H1 (cell line): Measurements from ENCODE around the gene RPL7L1. TPM values are rescaled to one million over a fixed set of nuclear protein-coding genes. Genes with fewer than 3 reads are reported as not detected.

Experiments used
- CTCF ChIA-PET: fragments of 300-600 bp; sonication (Branson Sonifier 250); formaldehyde crosslinking; loops from one replicate; lab custom pipeline; 2021; ENCODE audit not compliant: partially characterized antibody; lab: Charles Lee
- POLR2A ChIA-PET: fragments of 300-600 bp; sonication (Branson Sonifier 250); formaldehyde crosslinking; loops from one replicate; lab custom pipeline; 2021; ENCODE audit warnings: inconsistent platforms; ENCODE audit not compliant: partially characterized antibody; lab: Charles Lee
- DNase-seq, 2 experiments: peaks; one replicate each; pipeline versions ENCODE4 v3.0.0 to v3.0.0-alpha.2; 2010 to 2022; ENCODE audit warnings: low spot score in 2 of 2, low read depth in 1 of 2, mixed read lengths in 1 of 2
- FAIRE-seq: peaks from 2 replicates; lab custom pipeline; 2011; peaks lifted over from hg19 to GRCh38; lab: Jason Lieb, UNC
- H2AFZ ChIP-seq: 2 replicates; pipeline ENCODE4 v1.8.1; 2012; ENCODE audit warnings: low read length, inconsistent platforms
- H2AK5ac ChIP-seq: 2 replicates; pipeline ENCODE4 v1.6.1; 2013; ENCODE audit warnings: low read depth, low read length
- H2BK120ac ChIP-seq: replicated peaks from 2 replicates; pipeline ENCODE3; 2013; ENCODE audit warnings: low read depth, low read length, inconsistent platforms
- H2BK12ac ChIP-seq: 2 replicates; pipeline ENCODE4 v1.6.1; 2013; ENCODE audit warnings: low read depth, low read length
- H2BK15ac ChIP-seq: 2 replicates; pipeline ENCODE4 v1.6.1; 2013; ENCODE audit warnings: low read length
- H2BK20ac ChIP-seq: 2 replicates; pipeline ENCODE4 v1.6.1; 2013; ENCODE audit warnings: low read length
- H2BK5ac ChIP-seq: 2 replicates; pipeline ENCODE4 v1.6.1; 2013; ENCODE audit warnings: low read depth, low read length
- H3K14ac ChIP-seq: 2 replicates; pipeline ENCODE4 v1.6.1; 2013; ENCODE audit warnings: inconsistent platforms; ENCODE audit not compliant: insufficient read length
- H3K18ac ChIP-seq: 2 replicates; pipeline ENCODE4 v1.6.1; 2013; ENCODE audit warnings: low read length; ENCODE audit errors: extremely low read depth
- H3K23ac ChIP-seq: 2 replicates; pipeline ENCODE4 v1.6.1; 2013; ENCODE audit warnings: inconsistent platforms; ENCODE audit not compliant: insufficient read length
- H3K23me2 ChIP-seq: 2 replicates; pipeline ENCODE4 v1.6.1; 2013; ENCODE audit warnings: low read depth, low read length
- H3K27ac ChIP-seq: 2 replicates; pipeline ENCODE4 v1.6.1; 2011; ENCODE audit warnings: low read depth, low read length, inconsistent platforms
- H3K27me3 ChIP-seq, 4 experiments: replicated peaks in 1 of 4; 1 replicate in 1 of 4; 2 replicates in 3 of 4; pipeline versions ENCODE4 v1.6.1 to v1.8.1; 2011 to 2013; ENCODE audit warnings: low read length in 3 of 4, mild to moderate bottlenecking in 3 of 4, inconsistent platforms in 2 of 4, mixed read lengths in 2 of 4, moderate library complexity in 1 of 4; ENCODE audit not compliant: control insufficient read depth in 3 of 4, insufficient read depth in 3 of 4; ENCODE audit errors: extremely low read depth in 1 of 4
- H3K36me3 ChIP-seq, 4 experiments: 2 replicates each; pipeline versions ENCODE4 v1.6.1 to v1.8.1; 2011 to 2013; ENCODE audit warnings: mild to moderate bottlenecking in 4 of 4, low read length in 3 of 4, moderate library complexity in 2 of 4, control low read depth in 1 of 4, inconsistent platforms in 1 of 4; ENCODE audit not compliant: insufficient read depth in 4 of 4, control insufficient read depth in 2 of 4
- H3K4ac ChIP-seq: replicated peaks from 2 replicates; pipeline ENCODE3; 2013; ENCODE audit warnings: low read length, low read depth, mixed read lengths, inconsistent platforms; ENCODE audit not compliant: insufficient read length
- H3K4me1 ChIP-seq, 4 experiments: replicated peaks in 1 of 4; 1 replicate in 1 of 4; 2 replicates in 3 of 4; pipeline versions ENCODE4 v1.6.1 to v1.8.1; 2011 to 2013; ENCODE audit warnings: low read length in 3 of 4, inconsistent platforms in 2 of 4, mixed read lengths in 1 of 4; ENCODE audit not compliant: insufficient read depth in 4 of 4, control insufficient read depth in 3 of 4
- H3K4me2 ChIP-seq, 2 experiments: 2 replicates each; pipeline versions ENCODE4 v1.6.1 to v1.8.1; 2011 to 2013; ENCODE audit warnings: low read depth in 2 of 2, low read length in 2 of 2, control low read depth in 1 of 2, inconsistent platforms in 1 of 2, mild to moderate bottlenecking in 1 of 2; ENCODE audit not compliant: insufficient read depth in 1 of 2
- H3K4me3 ChIP-seq, 4 experiments: fragments of 200-600, 300-600 bp in 1 of 4; sonication (generic), shearing (Covaris generic), sonication (Bioruptor Twin) in 1 of 4; 2 replicates each; pipeline versions ENCODE4 v1.5.1 to v1.8.1; 2011 to 2016; ENCODE audit warnings: low read length in 4 of 4, low read depth in 3 of 4, control low read depth in 2 of 4, inconsistent platforms in 2 of 4, mild to moderate bottlenecking in 2 of 4, mixed read lengths in 1 of 4, moderate library complexity in 1 of 4; ENCODE audit not compliant: insufficient read depth in 2 of 4; ENCODE audit errors: extremely low read depth in 1 of 4
- H3K56ac ChIP-seq: replicated peaks from 2 replicates; pipeline ENCODE3; 2013; ENCODE audit warnings: low read depth, mild to moderate bottlenecking, mixed read lengths, low read length, inconsistent platforms; ENCODE audit not compliant: insufficient read length
- H3K79me1 ChIP-seq: 2 replicates; pipeline ENCODE4 v1.6.1; 2013; ENCODE audit warnings: low read depth, low read length, control low read depth
- H3K79me2 ChIP-seq, 2 experiments: 2 replicates each; pipeline versions ENCODE4 v1.6.1 to v1.8.1; 2012 to 2013; ENCODE audit warnings: low read length in 2 of 2, mild to moderate bottlenecking in 2 of 2, inconsistent platforms in 1 of 2; ENCODE audit not compliant: insufficient read depth in 2 of 2, control insufficient read depth in 1 of 2
- H3K9ac ChIP-seq, 4 experiments: replicated peaks in 1 of 4; 1 replicate in 1 of 4; 2 replicates in 3 of 4; pipeline versions ENCODE4 v1.6.1 to v1.8.1; 2011 to 2013; ENCODE audit warnings: low read depth in 3 of 4, low read length in 3 of 4, control low read depth in 2 of 4, mild to moderate bottlenecking in 2 of 4, moderate library complexity in 2 of 4, inconsistent platforms in 1 of 4; ENCODE audit errors: extremely low read depth in 1 of 4
- H3K9me3 ChIP-seq, 2 experiments: 2 replicates each; pipeline versions ENCODE4 v1.6.1 to v1.8.1; 2012 to 2013; ENCODE audit warnings: mild to moderate bottlenecking in 2 of 2, moderate library complexity in 2 of 2, control low read depth in 1 of 2, inconsistent platforms in 1 of 2, low read depth in 1 of 2, low read length in 1 of 2, mixed read lengths in 1 of 2; ENCODE audit not compliant: insufficient read depth in 2 of 2
- H4K20me1 ChIP-seq, 2 experiments: replicated peaks in 1 of 2; 2 replicates each; pipeline versions ENCODE3 to v1.8.1; 2011 to 2013; ENCODE audit warnings: inconsistent platforms in 2 of 2, low read length in 2 of 2, mild to moderate bottlenecking in 1 of 2; ENCODE audit not compliant: insufficient read depth in 2 of 2, control insufficient read depth in 1 of 2
- H4K5ac ChIP-seq: 2 replicates; pipeline ENCODE4 v1.6.1; 2013; ENCODE audit warnings: low read length, low read depth, mixed read lengths, inconsistent platforms; ENCODE audit not compliant: insufficient read length
- H4K8ac ChIP-seq: 2 replicates; pipeline ENCODE4 v1.8.0; 2013; ENCODE audit warnings: mild to moderate bottlenecking, moderate library complexity, low read length, inconsistent platforms; ENCODE audit not compliant: insufficient read depth; ENCODE audit errors: extremely low read depth
- H4K91ac ChIP-seq: replicated peaks from 2 replicates; pipeline ENCODE3; 2013; ENCODE audit warnings: low read length, mixed read lengths, inconsistent platforms; ENCODE audit not compliant: insufficient read length
- ASH2L ChIP-seq: fragments of 200-600, 300-600 bp; sonication (generic); IDR thresholded peaks from one replicate; pipeline ENCODE4 v1.7.1; 2017; ENCODE audit warnings: low read length
- CEBPB ChIP-seq: IDR thresholded peaks from 2 replicates; pipeline ENCODE4 v1.6.1; 2012; ENCODE audit warnings: low read depth, low read length
- NANOG ChIP-seq: IDR thresholded peaks from 2 replicates; pipeline ENCODE4 v1.6.1; 2011; ENCODE audit warnings: low read length, low read depth, mild to moderate bottlenecking, inconsistent platforms; ENCODE audit not compliant: insufficient read depth, poor library complexity, severe bottlenecking
- SIX5 ChIP-seq: IDR thresholded peaks from 2 replicates; pipeline ENCODE4 v1.6.1; 2011; ENCODE audit warnings: mild to moderate bottlenecking, low read depth, low read length
- WGBS, 2 experiments: shearing (Covaris generic) in 1 of 2; methylation state at CpG; one replicate each; pipeline versions ENCODE4 v1.1.6 to v1.1.7; 2013 to 2015; ENCODE audit warnings: low lambda C conversion rate in 2 of 2, mixed read lengths in 2 of 2, inconsistent platforms in 1 of 2, low coverage in 1 of 2, missing lambda C conversion rate in 1 of 2; ENCODE audit not compliant: insufficient replicate concordance in 2 of 2, insufficient coverage in 1 of 2, insufficient read length in 1 of 2; ENCODE audit errors: extremely low coverage in 1 of 2, missing lambda C conversion rate in 1 of 2; 5-methylcytosine and 5-hydroxymethylcytosine counted together
- polyA plus RNA-seq, 7 experiments: library from polyadenylated mRNA; depleted of rRNA in 3 of 7; stranded (reverse) in 5 of 7; unstranded in 2 of 7; fragments of >200 nt in 5 of 7; fragments of 200-250 nt in 2 of 7; gene quantifications; 1 replicate in 5 of 7; 2 replicates in 1 of 7; 4 replicates in 1 of 7; pipeline versions ENCODE4 v1.2.1 to v1.2.3, GENCODE V29; 2011 to 2013; ENCODE audit warnings: missing spikeins in 2 of 7, mixed read lengths in 2 of 7
- total RNA-seq: library from RNA; stranded (reverse); fragmentation: NEBNext Ultra II Directional; extraction: Animal tissue kit (Norgen Biotek cat#: 25700); gene quantifications from 2 replicates; pipeline ENCODE4 v1.2.1, GENCODE V29; 2021

Gene RPL7L1
- total and polyA plus RNA-seq, 2 of the 8 experiments (the other 6 are each of a cell fraction or from before 2014, with no cell fraction given), result 31.0 to 117 TPM

GRCh38 chr6:42909835-42910234 is 30.4 kb downstream of the RPL7L1 start:
- Histone ChIP-seq H3K79me1 (no peaks in the 10 kb centered on the region; the same call in 1 of the 2 replicates), H4K20me1 (no peaks in the 10 kb centered on the region), H3K36me3 (no peaks in the 10 kb centered on the region), H4K8ac (no peak overlapping the region), H3K4me3 (no peak overlapping the region), H2AFZ (no peak overlapping the region), H2BK12ac (no peak overlapping the region), H3K18ac (no peak overlapping the region), H3K4ac (no peak overlapping the region), H3K56ac (no peak overlapping the region), H2AK5ac (no peak overlapping the region), H3K4me1 (0 out of 7 replicates have a peak, but pooled peaks cover 0 to 1% (median 0%) of the 10 kb centered on the region in 4 experiments), H3K79me2 (no peaks in the 10 kb centered on the region), H3K4me2 (no peak overlapping the region), H4K5ac (no peak overlapping the region), H4K91ac (no peak overlapping the region), H2BK120ac (no peak overlapping the region), H2BK5ac (no peak overlapping the region), H3K27me3 (no peaks in the 10 kb centered on the region; a peak in 1 of 7 replicates), H3K9ac (no peak overlapping the region), H3K9me3 (no peaks in the 10 kb centered on the region), H3K14ac (no peak overlapping the region), H2BK15ac (no peak overlapping the region), H2BK20ac (no peak overlapping the region), H3K23ac (no peak overlapping the region), H3K23me2 (peaks cover 2% of the 10 kb centered on the region; the same call in 1 of the 2 replicates), H3K27ac (no peak overlapping the region)
- no peak for TF ChIP-seq CEBPB
- TF ChIP-seq SIX5, result no peak
- TF ChIP-seq NANOG, result no peak
- no peak for TF ChIP-seq ASH2L
- no peak for FAIRE-seq
- ChIA-PET POLR2A (interaction anchor here (0.6 to 7.4 kb wide), 5 partner anchors 10 to 114 kb away, joined by 4 to 81 read pairs (median 7); partner anchors contain the start of genes CNPY3 and PPP2R5D), CTCF (interaction anchor here (0.9 to 4.5 kb wide), 4 partner anchors 9 to 54 kb away, joined by 5 to 18 read pairs (median 12); partner anchors contain the start of gene CNPY3)
- WGBS, 2 experiments, result 93% methylated on average over 10 of the region's 10 CpGs; no CpG with 5 or more reads in 1 of the 2 experiments
- no peak for DNase-seq
